H4 (cell line): ENCODE results near the gene LIX1L. TPM values are rescaled to one million over a fixed set of nuclear protein-coding genes. Genes with fewer than 3 reads are reported as not detected.

Experiments
- DNase-seq: peaks from one replicate; pipeline ENCODE4 v3.0.0-alpha.2; 2015; ENCODE audit warnings: low spot score
- total RNA-seq: library from RNA; depleted of rRNA; stranded (reverse); fragments of >200 nt; shearing (Covaris generic); gene quantifications from 2 replicates; pipeline ENCODE4 v1.2.3, GENCODE V29; 2014; rRNA removed

LIX1L gene
- 15.1 and 18.7 TPM in 2 replicates for total RNA-seq

- peak; percentile 96 for DNase-seq
These were observed at the start of gene LIX1L for GRCh38 chr1:145957443-145958319. TSS of gene LIX1L (minus strand) at chr1:145958017. CDS start at chr1:145957927, 90 bp downstream.

GRCh38 chr1:146001709-146002108, 43.9 kb upstream of the LIX1L start:
- DNase-seq = no peak

GRCh38 chr1:145999321-146000024, 41.7 kb upstream of the LIX1L start:
- DNase-seq = no peak

GRCh38 chr1:145997718-145998023, 39.9 kb upstream of the LIX1L start:
- DNase-seq = no peak

GRCh38 chr1:145997016-145997717, 39.4 kb upstream of the LIX1L start:
- no peak for DNase-seq

GRCh38 chr1:145996433-145997015, 38.7 kb upstream of the LIX1L start, which contains the start of gene TXNIP:
TSS of gene TXNIP (minus strand) at chr1:145996579. CDS start at chr1:145996266, 313 bp downstream.
- DNase-seq = peak; percentile 98

GRCh38 chr1:145995964-145996432, 38.2 kb upstream of the LIX1L start:
- no peak for DNase-seq

- no peak for DNase-seq
These were observed 37.5 kb upstream of the LIX1L start for GRCh38 chr1:145995148-145995881.

- no peak for DNase-seq
These were observed 36.7 kb upstream of the LIX1L start for GRCh38 chr1:145994391-145995120.

- DNase-seq = no peak
These were observed 36.0 kb upstream of the LIX1L start for GRCh38 chr1:145993618-145994390.

- no peak for DNase-seq
These were observed 35.3 kb upstream of the LIX1L start for GRCh38 chr1:145992958-145993617.

- no peak for DNase-seq
These were observed 34.7 kb upstream of the LIX1L start for GRCh38 chr1:145992502-145992936.

- DNase-seq = no peak
These were observed 34.1 kb upstream of the LIX1L start for GRCh38 chr1:145991735-145992412.

- no peak for DNase-seq
These were observed 32.5 kb upstream of the LIX1L start for GRCh38 chr1:145990249-145990855.

- DNase-seq = no peak
These were observed 31.0 kb upstream of the LIX1L start for GRCh38 chr1:145988773-145989172.

GRCh38 chr1:145987926-145988325, 30.1 kb upstream of the LIX1L start:
- DNase-seq = no peak

GRCh38 chr1:145986551-145986950, 28.7 kb upstream of the LIX1L start:
- DNase-seq = no peak
